K562 treated with DMSO at 1 percent for 24 hours (cell line): ENCODE measurements around the gene ITGB6. TPM values are rescaled to one million over a fixed set of nuclear protein-coding genes. Genes with fewer than 3 reads are reported as not detected.

Experiments used
- total RNA-seq: library from RNA; unstranded; fragments of 300-600 nt; gene quantifications from 2 replicates; pipeline ENCODE4 v1.2.3, GENCODE V29; 2022; ENCODE audit warnings: low read depth; ENCODE audit not compliant: insufficient read depth

ITGB6 gene, protein sequence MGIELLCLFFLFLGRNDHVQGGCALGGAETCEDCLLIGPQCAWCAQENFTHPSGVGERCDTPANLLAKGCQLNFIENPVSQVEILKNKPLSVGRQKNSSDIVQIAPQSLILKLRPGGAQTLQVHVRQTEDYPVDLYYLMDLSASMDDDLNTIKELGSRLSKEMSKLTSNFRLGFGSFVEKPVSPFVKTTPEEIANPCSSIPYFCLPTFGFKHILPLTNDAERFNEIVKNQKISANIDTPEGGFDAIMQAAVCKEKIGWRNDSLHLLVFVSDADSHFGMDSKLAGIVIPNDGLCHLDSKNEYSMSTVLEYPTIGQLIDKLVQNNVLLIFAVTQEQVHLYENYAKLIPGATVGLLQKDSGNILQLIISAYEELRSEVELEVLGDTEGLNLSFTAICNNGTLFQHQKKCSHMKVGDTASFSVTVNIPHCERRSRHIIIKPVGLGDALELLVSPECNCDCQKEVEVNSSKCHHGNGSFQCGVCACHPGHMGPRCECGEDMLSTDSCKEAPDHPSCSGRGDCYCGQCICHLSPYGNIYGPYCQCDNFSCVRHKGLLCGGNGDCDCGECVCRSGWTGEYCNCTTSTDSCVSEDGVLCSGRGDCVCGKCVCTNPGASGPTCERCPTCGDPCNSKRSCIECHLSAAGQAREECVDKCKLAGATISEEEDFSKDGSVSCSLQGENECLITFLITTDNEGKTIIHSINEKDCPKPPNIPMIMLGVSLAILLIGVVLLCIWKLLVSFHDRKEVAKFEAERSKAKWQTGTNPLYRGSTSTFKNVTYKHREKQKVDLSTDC
- total RNA-seq = not detected in 2 replicates

DNA sequence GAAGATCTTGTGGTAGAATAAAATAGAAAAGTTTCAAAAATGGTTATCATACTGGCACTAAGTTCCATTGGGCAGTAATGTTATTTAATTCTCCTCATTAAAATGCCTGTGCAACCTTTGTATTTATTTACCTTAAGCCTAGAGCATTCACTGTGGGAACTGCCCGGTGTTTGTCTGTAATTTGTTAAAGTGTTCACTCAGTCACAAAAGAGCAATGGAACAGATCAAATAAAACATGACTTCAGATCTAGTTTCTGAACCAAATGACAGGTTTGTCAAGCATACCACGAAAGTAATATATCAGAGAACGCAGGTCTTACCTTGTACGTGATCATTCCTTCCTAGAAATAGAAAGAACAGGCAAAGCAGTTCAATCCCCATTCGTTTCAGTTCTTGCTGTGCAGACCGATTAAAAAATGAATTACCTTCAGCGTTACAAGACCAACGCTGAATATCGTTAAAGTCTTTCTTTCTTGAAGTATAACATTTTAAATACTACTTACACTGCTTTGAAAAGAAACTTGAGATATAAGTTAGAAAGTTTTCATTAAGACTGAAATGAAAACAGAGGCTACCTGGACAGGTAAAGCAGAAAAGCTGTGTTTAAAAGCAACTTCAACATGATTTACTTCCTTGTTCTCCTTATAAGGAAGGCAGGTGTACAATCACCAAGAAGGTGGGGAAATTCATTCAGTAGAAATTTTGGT lies at the start of gene ITGB6:
Gene ITGB6, minus strand, starts transcription at position 590 of the 707 bp plus-strand sequence. Its CDS starts 209 bp downstream, at position 381.

DNA sequence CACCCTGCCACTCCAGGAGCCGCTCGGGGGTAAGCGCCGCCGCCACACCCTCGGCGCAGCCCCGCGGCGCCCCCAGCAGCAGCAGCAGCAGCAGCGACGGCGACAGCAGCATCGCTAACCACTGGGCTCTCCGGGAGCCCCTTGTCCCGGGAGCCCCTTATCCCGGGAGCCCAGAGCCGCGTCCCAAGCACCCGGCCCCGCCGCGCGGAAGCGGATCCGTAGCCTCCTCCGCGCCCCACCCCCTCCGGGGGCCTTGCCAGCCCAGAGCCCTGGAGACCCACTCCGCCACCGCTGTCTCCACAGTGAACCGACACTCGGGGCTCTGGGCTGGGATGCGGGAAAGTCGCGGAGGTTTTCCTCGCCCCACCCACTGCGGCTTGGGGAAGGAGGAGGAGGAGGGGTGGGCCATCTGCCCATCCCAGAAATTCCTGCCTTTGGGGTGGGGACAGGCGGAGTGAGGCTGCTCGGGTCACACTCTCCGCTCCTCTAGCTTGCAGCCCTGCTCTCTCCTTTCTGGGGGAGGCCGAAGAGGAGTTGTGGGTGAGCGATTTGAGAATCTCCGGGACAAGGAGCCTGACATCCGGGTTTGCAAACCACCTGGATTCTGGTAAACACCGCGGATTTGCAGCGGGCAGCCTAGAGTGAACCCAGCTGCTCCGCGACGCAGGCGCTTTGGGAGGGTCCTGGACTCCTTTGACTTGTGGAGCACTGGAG lies 137.6 kb downstream of the ITGB6 start, which contains the start of gene PLA2R1:
Gene PLA2R1, minus strand, starts transcription at position 324 of the 714 bp plus-strand sequence. Its CDS starts 212 bp downstream, at position 112.

Other genes starting within 250 kb of the ITGB6 start
- not detected in 2 replicates for gene PLA2R1, start 137.7 kb downstream of the ITGB6 start, total RNA-seq